NCI-H1694 treated with DMSO at 0.1 percent for 48 hours (cell line): ENCODE data around the gene FGF11.
"Not testable (repeated sequence)": the region's sequence is repeated elsewhere in the genome, so short reads cannot be mapped to it uniquely, and the experiment has no call there.

Source experiments
- DNase-seq: peaks from one replicate; lab custom pipeline; 2025; lab: John Stamatoyannopoulos, UW

The FGF11 gene

DNA sequence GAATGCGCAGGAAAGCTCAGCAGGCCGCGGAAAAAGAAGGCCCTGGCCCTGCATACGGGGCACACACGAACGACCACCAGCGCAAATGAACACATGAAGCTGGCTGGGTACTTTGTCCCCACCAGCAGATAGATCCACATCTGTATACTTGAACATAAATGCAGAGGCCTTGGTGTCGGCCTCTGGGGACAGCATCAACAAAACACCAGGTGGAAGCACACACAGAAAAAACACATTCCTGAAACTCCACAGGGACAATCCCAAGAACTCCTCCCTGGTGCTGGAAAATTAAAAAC lies 40.7 kb downstream of the FGF11 start:
- DNase-seq, result no peak

DNA sequence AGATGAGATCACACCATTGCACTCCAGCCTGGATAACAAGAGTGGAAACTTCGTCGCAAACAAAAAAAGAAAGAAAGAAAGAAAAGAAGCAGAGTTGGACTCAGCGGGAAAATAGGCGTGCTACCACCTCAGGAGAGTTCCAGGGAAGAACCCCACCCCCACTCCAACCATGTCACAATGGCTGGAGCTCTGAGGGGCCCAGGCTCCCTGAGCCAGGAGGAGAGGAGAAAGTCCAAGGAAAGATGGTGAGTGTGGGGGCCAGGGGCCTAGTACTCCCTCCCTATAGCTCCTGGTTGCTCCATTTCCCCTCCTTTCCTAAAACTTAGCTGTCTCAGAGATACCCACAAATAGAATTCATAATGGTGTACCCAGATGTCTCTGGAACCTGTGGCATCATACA lies 42.0 kb downstream of the FGF11 start, which contains the start of gene SLC35G6:
TSS of gene SLC35G6 (plus strand) at position 172 of the 400 bp plus-strand sequence. CDS start at position 243, 71 bp downstream.
- not testable (repeated sequence) for DNase-seq

DNA sequence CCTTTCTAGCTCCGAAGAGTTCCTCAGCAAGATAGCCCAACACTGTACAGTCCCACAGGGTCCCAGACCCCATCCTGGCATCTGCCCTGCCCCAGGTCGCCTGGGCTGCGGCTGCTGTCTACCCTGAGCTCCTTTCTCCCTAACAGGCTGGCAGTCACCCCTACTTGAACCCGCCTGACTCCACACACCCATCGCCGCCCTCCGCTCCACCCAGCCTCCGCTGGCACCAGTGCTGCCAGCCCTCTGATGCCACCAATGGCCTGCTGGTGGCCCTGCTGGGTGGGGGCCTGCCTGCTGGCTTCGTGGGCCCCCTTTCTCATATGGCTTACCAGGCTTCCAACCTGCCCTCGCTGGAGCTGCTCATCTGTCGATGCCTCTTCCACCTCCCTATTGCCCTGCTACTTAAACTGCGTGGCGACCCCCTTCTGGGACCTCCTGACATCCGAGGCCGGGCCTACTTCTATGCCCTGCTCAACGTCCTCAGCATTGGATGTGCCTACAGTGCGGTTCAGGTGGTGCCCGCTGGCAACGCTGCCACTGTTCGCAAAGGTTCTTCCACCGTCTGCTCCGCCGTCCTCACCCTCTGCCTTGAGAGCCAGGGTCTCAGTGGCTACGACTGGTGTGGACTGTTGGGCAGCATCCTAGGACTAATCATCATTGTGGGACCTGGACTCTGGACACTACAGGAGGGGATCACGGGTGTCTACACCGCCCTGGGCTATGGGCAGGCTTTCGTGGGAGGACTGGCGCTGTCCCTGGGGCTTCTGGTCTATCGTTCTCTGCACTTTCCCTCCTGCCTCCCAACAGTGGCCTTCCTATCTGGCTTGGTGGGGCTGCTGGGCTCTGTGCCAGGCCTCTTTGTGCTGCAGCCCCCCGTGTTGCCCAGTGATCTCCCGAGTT lies 42.8 kb downstream of the FGF11 start:
- not testable (repeated sequence) for DNase-seq

DNA sequence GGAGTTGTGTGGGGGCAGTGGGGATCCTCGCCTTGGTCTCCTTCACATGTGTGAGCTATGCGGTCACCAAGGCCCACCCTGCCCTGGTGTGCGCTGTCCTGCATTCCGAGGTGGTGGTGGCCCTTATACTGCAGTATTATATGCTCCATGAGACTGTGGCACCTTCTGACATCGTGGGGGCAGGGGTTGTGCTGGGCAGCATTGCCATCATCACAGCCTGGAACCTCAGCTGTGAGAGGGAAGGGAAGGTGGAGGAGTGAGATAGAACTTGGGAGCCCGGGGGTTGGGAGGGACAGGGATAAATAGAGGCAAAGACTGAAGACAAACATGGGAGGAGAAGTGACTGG lies 43.4 kb downstream of the FGF11 start:
- not testable (repeated sequence) for DNase-seq

DNA sequence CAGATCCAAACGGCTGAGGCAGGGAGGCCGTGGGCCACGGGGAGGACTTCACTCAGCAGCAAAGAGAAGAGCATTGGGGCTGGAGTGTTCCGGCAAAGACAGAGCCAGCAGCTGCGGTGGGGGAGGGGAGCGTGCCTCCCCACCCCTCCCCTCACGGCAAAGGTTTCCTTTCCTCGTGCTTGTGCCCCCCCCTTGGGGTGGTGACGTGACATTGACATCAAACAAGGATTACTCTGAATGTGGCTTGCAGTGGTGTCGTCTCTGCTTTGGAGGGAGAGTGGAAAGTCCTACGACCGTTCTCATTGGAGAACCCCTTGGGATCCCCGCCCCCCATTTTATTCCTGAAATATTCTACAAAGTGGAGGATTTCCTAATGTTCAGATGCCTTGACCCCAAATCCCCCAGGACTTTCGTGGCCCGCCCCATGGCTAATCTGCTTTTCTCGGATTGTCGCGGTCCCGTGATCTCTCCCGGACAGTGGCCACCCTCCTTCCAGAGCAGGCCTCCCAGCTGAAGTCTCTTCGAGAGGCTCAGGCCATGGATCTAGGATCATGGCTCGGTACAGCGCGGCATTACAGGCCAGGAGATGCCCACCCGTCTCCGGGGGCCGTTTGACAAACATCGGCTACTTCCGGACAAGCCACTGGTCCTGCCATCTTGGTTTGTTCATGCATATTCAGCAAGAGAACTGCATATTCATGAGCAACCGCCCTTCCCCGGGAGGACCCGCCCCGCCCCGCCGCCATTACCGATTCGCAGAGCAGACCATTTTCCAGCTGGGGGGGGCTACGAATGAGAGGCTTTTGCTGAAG lies 44.1 kb downstream of the FGF11 start:
- DNase-seq, result peak; percentile 95

DNA sequence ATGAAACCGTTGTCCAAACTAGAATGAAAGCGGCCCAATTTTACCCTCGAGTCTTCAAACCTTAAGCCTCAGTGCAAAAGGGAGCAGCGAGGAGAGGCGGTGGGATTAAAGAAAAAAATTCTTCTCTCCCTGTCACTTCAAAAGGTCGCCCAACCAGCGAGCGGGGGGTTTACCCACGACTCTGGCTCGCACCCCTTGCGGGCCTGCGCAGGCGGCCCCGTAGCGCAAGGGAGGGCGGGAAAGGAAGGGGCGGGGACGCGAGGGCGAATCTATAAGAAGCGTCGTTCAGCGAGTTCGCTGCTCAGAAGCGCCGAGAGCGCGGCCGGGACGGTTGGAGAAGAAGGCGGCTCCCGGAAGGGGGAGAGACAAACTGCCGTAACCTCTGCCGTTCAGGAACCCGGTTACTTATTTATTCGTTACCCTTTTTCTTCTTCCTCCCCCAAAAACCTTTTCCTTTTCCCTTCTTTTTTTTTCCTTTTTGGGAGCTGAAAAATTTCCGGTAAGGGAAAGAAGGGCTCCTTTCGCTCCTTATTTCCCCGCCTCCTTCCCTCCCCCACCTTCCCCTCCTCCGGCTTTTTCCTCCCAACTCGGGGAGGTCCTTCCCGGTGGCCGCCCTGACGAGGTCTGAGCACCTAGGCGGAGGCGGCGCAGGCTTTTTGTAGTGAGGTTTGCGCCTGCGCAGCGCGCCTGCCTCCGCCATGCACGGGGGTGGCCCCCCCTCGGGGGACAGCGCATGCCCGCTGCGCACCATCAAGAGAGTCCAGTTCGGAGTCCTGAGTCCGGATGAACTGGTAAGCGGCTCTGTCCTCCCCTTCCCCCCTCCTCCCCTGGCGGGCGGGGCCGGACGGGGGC lies 45.0 kb downstream of the FGF11 start, which contains the start of gene POLR2A:
TSS of gene POLR2A (plus strand) at position 300 of the 852 bp plus-strand sequence.
- peak; percentile 95 for DNase-seq

DNA sequence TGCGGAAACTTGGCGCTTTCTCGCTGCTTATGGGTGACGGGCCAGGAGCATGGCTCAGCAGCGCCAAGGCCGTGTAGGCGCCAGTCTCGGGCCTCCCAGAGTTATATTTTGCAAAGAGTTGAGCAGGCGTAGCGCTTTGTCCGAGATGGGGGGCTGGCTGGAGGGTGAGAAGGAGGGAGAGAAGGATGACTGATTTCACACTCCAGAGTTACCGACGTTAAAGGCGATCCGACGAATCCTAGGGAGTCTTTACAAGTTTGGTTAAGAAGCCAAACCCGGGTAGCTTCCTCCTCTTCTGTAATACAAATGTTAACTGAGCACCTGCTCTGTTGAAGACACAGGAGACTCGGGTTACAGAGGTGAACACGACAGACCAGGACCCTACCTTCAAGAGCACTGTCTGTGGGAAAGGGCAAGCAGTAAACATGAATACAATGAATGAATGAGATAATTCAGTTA lies 45.6 kb downstream of the FGF11 start:
- DNase-seq, result peak; percentile 80

DNA sequence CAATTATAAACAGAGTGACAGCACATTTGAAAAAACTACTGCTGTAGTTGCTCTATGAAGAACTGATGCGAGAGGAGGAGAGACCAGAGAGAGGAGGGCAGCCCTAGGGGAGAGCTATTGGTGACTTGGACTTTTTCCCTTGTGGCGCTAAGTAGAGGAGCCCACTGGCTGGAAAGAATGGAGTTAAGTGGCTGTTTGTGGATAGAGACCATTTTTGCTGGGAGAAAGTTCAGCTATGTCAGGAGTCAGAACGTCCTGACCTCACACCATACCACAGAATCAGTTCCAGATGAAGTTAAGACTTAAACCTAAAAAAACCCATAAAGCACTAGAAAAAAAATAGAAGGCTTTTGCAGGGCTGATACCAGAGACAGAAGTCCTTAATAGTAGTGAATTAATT lies 46.9 kb downstream of the FGF11 start:
- DNase-seq, result no peak

DNA sequence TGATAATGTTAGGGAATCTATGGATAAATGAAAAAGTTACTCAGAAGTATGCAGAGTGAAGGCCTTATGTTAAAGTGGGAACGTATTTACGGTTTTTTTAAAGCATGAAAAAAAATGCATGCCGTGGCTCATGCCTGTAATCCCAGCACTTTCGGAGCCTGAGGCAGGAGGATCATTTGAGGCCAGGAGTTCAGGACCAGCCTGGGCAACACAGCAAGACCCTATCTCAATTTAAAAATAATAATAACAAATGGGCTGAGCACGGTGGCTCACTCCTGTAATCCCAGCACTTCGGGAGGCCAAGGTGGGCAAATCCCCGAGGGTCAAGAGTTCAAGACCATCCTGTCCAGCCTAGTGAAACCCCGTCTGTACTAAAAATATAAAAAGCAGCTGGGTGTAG lies 50.8 kb downstream of the FGF11 start:
- no peak for DNase-seq

DNA sequence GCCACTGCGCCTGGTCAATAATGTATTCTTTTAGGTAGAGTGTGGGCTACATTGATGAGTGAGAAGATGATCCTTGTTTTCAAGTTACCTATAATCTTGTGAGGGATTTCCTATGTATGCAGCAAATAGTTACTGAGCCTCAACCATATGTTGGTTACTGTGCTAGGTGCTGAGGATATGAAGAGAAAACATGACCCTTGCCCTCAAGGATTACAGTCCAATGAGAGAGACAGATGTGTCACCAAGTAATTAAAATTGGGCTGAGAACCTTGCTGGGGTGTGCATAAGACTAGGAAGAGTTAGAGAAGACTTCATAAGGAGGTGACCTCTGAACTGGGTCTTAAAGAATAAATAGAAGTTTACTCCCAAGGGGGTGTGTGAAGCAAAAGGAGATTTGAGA lies 52.3 kb downstream of the FGF11 start:
- no peak for DNase-seq

DNA sequence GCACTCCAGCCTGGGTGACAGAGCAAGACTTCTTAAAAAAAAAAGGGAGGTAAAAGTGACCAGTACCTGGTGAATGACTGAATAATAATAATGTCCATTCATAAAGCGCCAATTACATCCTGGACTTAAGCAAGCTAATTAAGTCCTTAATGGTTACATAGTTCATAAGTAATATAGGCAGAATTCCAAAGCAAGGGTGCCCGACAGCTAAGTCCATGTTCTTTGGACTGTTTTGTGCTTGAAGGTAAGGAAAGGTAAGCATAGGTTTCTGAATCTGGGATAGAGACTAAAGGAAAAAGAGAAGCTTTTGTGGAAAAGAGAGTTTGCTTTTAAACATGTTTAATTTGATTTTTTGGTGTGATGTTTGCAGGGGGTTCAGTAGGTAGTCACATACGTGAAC lies 54.6 kb downstream of the FGF11 start:
- no peak for DNase-seq
